GM08714 (cell line): ENCODE results near the gene LENG9.
"Not testable (repeated sequence)": the region's sequence is repeated elsewhere in the genome, so short reads cannot be mapped to it uniquely, and the experiment has no call there.

ENCODE experiments used
- H3K4me3 ChIP-seq: fragments of 200-500 bp; sonication (Bioruptor generic); 2 replicates; pipeline ENCODE4 v1.5.1; 2014; ENCODE audit warnings: mild to moderate bottlenecking, low read length, inconsistent platforms
- ZNF274 ChIP-seq: IDR thresholded peaks from 2 replicates; pipeline ENCODE4 v1.6.1; 2012; ENCODE audit warnings: mild to moderate bottlenecking, low read depth, low read length

The LENG9 gene

DNA sequence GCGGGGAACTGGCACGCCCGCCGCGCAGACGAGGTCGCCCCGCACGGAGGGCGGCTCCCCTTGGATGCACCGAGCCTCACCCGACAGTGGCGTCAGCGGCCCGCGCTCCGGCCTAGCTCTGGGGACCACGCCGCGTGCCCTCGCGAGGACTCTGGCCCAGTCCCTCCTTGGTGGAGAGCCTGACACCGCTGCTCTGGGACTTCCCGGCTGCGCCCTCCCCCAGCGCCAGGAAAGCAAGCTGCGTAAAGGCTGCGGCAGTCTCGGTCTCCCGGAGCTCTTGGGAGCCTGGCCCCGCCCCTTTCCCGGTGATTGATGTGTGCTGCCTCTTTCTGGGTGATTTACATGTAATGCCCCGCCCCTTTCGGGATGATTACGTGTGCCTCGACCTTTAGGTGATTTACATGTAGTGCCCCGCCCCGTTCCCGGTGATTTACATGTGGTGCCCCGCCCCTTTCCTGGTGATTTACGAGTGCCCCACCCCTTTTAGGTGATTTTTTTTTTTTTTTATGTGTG, at the start of gene LENG9:
TSS of gene LENG9 (minus strand) at position 248 of the 513 bp plus-strand sequence. CDS start 252 bp downstream, outside the sequence.
- TF ChIP-seq ZNF274, result no peak
- H3K4me3 ChIP-seq, result peak within 1 kb of the TSS; percentile 66

DNA sequence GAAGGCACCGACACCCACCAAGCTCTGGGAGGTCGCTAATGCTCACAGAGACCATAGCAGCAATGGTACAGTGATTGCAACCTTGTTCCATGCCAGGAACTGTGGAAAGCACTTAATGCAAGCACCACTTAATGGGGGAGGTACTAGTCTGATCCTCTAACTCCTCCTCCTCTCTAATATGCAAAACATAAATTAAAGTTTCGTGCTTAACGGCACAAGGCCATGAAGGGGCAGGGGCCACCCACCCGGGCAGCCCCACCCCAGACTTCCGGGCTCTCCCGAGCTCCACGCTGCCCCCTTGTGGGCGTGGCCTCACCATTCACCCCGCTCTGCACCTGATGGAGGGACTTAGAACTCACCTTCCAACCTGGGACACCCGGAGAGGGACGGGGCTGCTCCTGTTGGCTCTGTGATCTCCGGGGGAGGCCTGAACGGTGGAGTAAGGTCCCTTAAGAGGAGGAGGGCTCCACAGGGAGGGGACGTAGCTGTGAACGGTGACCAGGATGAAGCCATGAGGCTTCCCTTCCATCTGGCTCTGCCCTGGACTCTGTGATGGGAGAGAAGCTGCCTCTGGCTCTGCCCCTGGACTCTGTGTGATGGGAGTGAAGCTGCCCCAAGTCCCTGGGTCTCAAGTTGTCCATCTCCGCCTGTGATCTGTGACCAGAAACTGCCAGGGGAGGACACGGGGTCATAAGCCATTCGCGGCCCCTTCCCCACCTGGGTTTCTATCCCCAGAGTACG, 45.8 kb upstream of the LENG9 start:
- not testable (repeated sequence) for H3K4me3 ChIP-seq

DNA sequence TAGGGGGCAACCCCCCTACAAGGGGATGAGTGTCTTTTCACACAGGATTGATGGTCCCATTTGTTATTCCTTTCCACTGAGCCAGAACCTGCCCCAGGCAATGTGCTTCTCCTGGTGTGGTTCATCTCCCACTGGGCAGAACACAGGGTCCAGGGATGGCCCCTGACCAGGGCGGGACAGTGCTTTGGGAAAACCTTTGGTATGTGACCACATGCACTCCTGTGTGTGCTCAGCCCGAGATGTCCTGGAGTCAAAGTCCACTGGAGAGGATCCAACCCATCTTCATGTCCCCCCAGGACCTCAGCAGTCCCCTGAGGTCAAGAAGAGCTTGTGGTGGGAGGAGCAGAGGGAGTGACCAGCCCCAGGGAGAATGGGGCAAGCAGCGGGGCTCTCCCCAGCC, 44.9 kb upstream of the LENG9 start:
- not testable (repeated sequence) for H3K4me3 ChIP-seq

DNA sequence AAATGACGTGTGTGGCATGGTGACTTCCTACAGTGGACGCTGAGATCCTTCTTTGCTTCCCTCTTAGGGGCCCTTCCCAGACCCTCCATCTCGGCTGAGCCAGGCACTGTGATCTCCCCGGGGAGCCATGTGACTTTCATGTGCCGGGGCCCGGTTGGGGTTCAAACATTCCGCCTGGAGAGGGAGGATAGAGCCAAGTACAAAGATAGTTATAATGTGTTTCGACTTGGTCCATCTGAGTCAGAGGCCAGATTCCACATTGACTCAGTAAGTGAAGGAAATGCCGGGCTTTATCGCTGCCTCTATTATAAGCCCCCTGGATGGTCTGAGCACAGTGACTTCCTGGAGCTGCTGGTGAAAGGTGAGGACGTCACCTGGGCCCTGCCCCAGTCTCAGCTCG, 44.2 kb upstream of the LENG9 start:
- no peak for TF ChIP-seq ZNF274
- no peak overlapping the region for H3K4me3 ChIP-seq

DNA sequence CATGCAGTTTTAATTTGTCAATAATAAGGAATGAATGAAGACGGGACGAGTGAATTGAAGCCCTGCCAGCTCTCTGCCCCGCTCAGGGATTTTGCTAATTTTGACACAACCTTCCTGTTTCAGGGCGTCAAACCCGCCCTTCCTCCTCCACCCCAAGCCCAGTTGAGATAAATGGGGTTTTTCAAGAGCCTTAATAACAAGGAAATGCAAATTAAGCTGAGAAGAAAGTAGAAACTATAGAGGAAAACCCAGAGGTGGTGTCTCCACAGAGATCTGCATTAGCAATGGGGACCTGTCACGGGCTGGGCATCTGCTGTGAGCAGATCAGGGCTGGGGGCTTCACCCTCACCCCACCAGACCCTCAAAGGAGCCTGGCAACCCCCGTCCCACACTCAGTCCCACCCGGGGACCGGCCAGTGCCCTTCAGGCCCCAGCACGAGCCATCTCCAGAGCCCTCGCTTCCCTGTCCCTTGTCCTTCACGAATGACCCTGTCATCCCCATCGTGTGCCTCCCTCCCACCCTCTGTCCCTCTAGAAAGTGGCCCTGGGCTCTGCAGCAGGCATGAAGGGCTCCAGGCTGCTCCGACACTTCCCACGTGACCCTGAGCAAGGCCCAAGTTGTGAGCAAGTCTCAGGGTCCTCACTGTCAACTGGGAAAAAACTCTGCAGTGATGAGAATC, 43.6 kb upstream of the LENG9 start:
- not testable (repeated sequence) for H3K4me3 ChIP-seq

DNA sequence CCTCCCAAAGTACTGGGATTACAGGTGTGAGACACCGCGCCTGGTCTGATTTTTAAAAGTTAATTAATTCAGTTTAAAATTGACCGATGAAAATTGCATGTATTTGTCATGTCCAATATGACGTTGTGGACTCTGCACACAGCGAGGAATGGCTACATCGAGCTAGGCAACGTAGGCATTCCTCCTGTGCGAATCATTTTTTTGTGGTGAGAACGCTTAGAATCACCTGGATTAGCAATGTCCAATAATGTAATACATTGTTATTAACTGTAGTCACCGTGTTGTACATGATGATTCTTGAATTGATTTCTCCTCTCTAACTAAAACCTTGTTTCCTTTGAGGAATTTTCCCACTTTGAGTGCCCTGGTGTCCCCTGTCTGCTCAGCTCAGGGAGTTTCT, 42.5 kb upstream of the LENG9 start:
- TF ChIP-seq ZNF274, result no peak
- no peak overlapping the region for H3K4me3 ChIP-seq

DNA sequence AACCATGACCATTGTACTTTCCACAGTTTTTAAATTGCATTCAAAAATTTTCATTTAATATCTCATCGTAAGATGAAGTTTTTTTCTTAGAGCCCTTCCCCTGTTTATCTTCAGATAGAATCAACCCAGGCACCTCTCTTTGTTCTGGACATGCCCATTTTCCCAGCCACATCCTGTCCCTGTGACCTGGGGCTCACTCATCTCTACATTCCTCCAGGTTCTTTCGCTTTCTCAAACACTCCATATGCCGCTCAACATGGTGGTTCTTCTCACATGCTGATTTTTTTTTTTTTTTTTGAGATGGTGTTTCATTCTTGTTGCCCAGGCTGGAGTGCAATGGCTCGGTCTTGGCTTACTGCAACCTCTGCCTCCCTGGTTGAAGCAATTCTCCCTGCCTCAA, 42.0 kb upstream of the LENG9 start:
- not testable (repeated sequence) for H3K4me3 ChIP-seq

DNA sequence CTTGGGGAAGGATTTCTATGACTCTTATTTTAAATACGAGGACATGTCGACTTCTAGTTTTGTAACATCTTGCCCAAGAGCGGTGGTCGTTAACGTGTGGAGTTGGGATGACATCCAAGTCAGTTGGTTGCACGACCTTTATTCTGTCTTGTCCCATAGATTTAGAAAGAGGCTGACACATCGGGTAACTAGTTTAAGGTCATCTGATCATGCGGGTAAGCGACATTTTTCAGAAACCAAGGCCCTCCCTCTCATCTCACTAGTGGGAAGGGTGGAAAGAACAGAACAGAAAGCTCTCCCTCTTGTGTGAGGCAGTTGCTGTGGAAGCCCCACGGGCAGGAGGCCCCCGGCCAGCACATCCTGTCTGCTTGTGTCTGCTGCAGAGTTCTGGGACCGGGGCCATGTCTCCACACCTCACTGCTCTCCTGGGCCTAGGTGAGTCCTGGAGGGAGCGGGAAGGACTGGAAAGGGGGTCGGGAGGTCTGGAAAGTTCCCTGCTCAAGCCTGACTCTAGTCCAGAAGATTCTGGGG, 39.0 kb upstream of the LENG9 start, which contains the start of gene LAIR2:
TSS of gene LAIR2 (plus strand) at position 314 of the 531 bp plus-strand sequence. CDS start at position 402, 88 bp downstream.
- no peak within 1 kb of the TSS for H3K4me3 ChIP-seq
- no peak for TF ChIP-seq ZNF274

DNA sequence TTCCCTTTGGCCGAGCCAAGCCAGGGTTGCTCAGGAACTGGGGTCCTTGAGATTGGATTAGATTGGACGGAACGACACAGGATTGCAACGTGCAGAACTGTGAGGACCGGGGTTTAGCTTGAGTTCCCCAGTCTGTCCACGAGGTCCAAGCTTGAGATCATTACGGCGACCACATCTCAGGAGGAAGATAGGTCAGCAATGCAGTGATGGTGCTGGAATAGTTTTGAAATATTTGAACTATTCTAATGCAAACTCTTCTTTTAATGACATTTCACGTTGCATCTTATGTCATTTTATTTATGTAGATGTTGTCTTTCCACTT, 34.8 kb upstream of the LENG9 start:
- not testable (repeated sequence) for H3K4me3 ChIP-seq

DNA sequence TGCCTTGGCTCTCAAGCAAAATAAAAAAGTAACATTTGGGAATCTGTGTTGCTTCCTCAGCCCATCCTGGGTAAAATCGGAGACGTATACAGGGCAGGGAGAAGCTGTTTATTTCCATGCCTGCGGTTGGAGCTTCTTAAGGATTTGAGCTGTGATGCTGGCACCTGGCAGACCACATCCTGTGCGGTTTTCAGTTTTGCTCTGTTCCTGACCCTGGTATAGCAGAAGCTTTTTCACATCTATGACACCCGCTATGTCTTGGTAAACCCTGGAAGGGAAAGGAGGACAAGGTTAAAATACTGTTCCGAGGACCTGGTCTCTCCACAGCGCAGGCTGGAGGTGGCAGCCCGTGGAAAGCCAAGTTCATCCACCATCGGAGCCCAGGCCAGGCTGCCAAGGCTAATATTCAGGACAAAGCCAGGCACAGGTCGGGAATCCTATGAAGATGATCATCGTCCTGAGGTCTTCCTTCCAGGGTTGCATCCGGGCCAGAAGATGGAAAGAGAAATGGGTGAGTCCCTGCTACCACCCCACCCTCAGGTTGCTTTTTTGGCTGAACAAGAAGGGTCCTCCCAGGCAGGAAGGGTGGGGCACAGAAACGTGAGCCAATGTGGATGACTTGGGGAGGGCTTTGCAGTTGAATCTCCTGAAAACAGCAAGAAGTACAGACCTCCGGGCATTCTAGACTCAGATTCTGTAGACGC, 34.3 kb upstream of the LENG9 start:
- not testable (repeated sequence) for H3K4me3 ChIP-seq

DNA sequence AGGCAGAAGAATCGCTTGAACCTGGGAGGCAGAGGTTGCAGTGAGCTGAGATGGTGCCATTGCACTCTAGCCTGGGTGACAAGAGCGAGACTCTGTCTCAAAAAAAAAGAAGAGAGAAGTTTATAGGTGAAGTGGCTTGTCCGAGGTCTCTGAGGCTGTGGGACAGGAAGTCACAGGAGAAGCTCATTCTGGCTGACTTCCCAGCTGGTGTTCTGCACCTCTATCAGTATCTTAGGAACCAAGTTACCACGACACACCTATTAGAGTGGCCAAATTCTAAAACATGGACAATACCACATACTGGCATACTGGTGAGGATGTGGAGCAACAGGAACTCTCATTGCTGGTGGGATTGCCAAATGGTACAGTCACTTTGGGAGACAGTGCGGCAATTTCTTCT, 31.7 kb upstream of the LENG9 start:
- H3K4me3 ChIP-seq, result not testable (repeated sequence)

DNA sequence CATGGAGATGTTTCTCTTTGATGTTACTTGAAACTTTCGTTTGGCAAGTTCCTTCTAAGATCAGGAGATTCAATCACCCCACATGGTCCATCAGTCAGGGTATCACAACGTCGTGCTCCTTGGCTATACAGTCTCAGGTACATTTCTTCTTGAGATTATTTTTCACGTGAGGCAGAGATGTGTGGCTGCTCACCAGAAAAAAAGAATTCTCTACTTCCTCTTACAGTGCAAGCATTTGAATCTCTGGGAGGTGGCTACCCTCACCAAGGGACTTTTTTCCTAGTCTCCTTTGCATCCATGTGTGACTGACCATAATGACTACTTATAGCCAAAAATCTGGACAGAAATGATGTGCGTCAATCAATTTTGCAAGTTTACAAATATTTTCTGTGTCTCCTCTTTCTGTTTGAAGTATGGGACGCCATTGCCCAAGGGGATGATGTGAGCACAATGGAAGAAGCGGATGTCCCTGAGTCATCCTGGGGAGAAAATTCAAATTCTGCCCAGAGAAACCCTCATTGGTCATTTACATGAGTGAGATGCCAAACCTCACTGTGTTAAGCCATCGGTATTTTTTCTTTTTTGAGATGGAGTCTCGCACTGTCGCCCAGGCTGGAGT, 30.5 kb upstream of the LENG9 start:
- H3K4me3 ChIP-seq, result no peak overlapping the region
- no peak for TF ChIP-seq ZNF274

DNA sequence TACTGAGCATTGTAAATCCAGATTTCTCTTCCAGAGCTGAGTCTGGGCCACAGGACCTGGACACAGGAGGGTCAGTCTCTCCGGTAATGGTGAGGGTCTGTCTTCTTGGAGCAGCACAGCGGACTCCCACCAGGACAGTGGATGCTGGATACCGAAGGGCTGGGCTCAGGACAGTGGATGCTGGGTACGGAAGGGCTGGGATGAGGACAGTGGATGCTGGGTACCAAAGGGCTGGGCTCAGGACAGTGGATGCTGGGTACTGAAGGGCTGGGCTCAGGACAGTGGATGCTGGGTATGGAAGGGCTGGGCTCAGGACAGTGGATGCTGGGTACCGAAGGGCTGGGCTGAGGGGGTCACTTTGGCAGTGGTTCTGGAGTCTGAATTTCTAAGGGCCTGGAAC, 29.5 kb upstream of the LENG9 start:
- not testable (repeated sequence) for H3K4me3 ChIP-seq

DNA sequence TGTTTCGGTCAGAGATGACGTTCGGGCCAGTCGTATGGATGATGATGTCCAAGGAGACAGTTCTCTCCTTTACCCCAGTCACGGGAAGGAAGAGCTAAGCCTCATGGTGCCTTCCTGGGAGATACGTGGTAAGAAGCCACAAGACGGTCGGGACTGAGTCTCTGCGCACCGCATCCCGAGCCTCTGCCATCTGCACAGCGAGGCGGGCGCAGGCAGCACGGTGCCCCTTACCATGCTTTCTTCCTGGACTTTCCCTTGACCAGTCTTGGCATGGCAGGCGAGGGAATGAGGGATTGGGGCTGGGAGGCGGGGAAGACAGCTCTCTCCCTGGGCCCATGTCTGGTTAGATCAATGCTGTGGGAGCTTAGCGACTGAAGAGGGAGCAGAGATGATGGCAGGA, 29.0 kb upstream of the LENG9 start:
- TF ChIP-seq ZNF274, result no peak
- no peak overlapping the region for H3K4me3 ChIP-seq

DNA sequence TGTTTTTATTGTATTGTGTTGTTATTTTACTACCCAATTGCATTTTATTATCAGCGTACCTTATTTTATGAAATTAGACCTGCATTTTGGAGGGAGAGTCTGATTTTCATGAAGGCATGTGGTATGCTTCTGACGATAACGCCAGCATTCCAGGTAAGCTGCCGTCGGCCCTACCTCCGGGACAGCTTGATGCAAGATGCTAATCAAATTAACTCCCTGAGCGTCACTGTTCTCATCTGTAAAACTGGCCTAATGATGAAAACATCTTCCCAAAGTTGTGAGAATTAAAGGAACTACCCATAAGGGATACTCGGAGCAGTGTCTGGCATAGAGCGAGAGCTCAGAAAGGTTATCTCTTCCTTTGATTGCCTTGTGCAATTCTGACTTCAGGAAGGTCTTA, 26.2 kb upstream of the LENG9 start:
- TF ChIP-seq ZNF274, result no peak

More for the DNA sequence above, 26.2 kb upstream of the LENG9 start:
- no peak overlapping the region for H3K4me3 ChIP-seq
